HG03139 (cell line): ENCODE data around the gene PCSK6.
A peak's percentile ranks its signal among the peaks of the same experiment; 100 is the strongest.

ENCODE experiments used
- ATAC-seq: cut with Tn5 transposase; IDR thresholded peaks from one replicate; pipeline ENCODE4 v1.9.1; 2021; ENCODE audit not compliant: unreplicated experiment

Gene PCSK6

GRCh38 chr15:101499863-101500713, 10.6 kb upstream of the PCSK6 start:
- ATAC-seq = peak; percentile 53

- no peak for ATAC-seq
Observed at GRCh38 chr15:101498717-101499480, 9.4 kb upstream of the PCSK6 start.

GRCh38 chr15:101498076-101498716, 8.7 kb upstream of the PCSK6 start:
- no peak for ATAC-seq

GRCh38 chr15:101497484-101498034, 8.1 kb upstream of the PCSK6 start:
- ATAC-seq = no peak

- ATAC-seq = no peak
Observed at GRCh38 chr15:101497017-101497416, 7.5 kb upstream of the PCSK6 start.

- ATAC-seq = no peak
Observed at GRCh38 chr15:101496198-101496986, 6.9 kb upstream of the PCSK6 start.

- ATAC-seq = no peak
Observed at GRCh38 chr15:101495334-101496197, 6.1 kb upstream of the PCSK6 start.

- no peak for ATAC-seq
Observed at GRCh38 chr15:101494251-101494796, 4.8 kb upstream of the PCSK6 start.

- ATAC-seq = no peak
Observed at GRCh38 chr15:101492766-101493692, 3.5 kb upstream of the PCSK6 start.

- ATAC-seq = no peak
Observed at GRCh38 chr15:101491734-101492640, 2.5 kb upstream of the PCSK6 start.

- no peak for ATAC-seq
Observed at GRCh38 chr15:101490922-101491733, 1.6 kb upstream of the PCSK6 start.

- ATAC-seq = no peak
Observed at GRCh38 chr15:101490408-101490891, 943 bp upstream of the PCSK6 start.

- ATAC-seq = no peak
Observed at GRCh38 chr15:101489237-101489598, 289 bp downstream of the PCSK6 start.

- ATAC-seq = no peak
Observed at GRCh38 chr15:101488300-101489164, 975 bp downstream of the PCSK6 start.

- no peak for ATAC-seq
Observed at GRCh38 chr15:101486696-101487459, 2.6 kb downstream of the PCSK6 start.
